Neural cell (in vitro differentiated cells): ENCODE results near the gene GDPD5. TPM values are rescaled to one million over a fixed set of nuclear protein-coding genes. Genes with fewer than 3 reads are reported as not detected.

Experiments
- H2AFZ ChIP-seq: fragments of 200-600, 300-800 bp; sonication (generic), shearing (Covaris generic); 2 replicates; pipeline ENCODE4 v1.6.0; 2014; ENCODE audit warnings: low read depth, mild to moderate bottlenecking, antibody characterized with exemption, low read length, moderate library complexity
- H3F3A ChIP-seq: fragments of 200-600 bp; shearing (Covaris generic); 2 replicates; pipeline ENCODE4 v1.6.1; 2016; ENCODE audit warnings: mild to moderate bottlenecking, moderate library complexity, mixed read lengths, antibody characterized with exemption, low read length; ENCODE audit not compliant: insufficient read depth, poor library complexity, severe bottlenecking
- H3K27ac ChIP-seq: fragments of 200-600, 300-800 bp; sonication (generic), shearing (Covaris generic); 2 replicates; pipeline ENCODE4 v1.5.1; 2014; ENCODE audit warnings: mild to moderate bottlenecking, low read length, moderate library complexity
- H3K27me3 ChIP-seq: fragments of 300-800, 200-600 bp; sonication (generic), shearing (Covaris generic); 2 replicates; pipeline ENCODE4 v1.6.0; 2014; ENCODE audit warnings: mild to moderate bottlenecking, low read depth, low read length, moderate library complexity; ENCODE audit not compliant: insufficient read depth
- H3K36me3 ChIP-seq: fragments of 300-800, 200-600 bp; sonication (generic), shearing (Covaris generic); 2 replicates; pipeline ENCODE4 v1.5.1; 2014; ENCODE audit warnings: mild to moderate bottlenecking, antibody characterized with exemption, low read length, moderate library complexity; ENCODE audit not compliant: insufficient read depth
- H3K4me2 ChIP-seq: fragments of 300-800, 200-600 bp; sonication (generic), shearing (Covaris generic); 2 replicates; pipeline ENCODE4 v1.6.0; 2014; ENCODE audit warnings: mild to moderate bottlenecking, low read length
- H3K4me3 ChIP-seq: fragments of 300-800, 200-600 bp; sonication (generic), shearing (Covaris generic); 2 replicates; pipeline ENCODE4 v1.5.1; 2014; ENCODE audit warnings: mild to moderate bottlenecking, low read length, moderate library complexity
- H3K79me2 ChIP-seq: fragments of 200-600 bp; shearing (Covaris generic); replicated peaks from 2 replicates; pipeline ENCODE4 v1.6.0; 2014; ENCODE audit warnings: mild to moderate bottlenecking, low read length, moderate library complexity; ENCODE audit not compliant: insufficient read depth
- H3K9ac ChIP-seq: fragments of 300-800, 200-600 bp; sonication (generic), shearing (Covaris generic); 2 replicates; pipeline ENCODE4 v1.6.1; 2016; ENCODE audit warnings: mild to moderate bottlenecking, low read length, mixed read lengths
- H3K9me2 ChIP-seq: fragments of 200-600 bp; shearing (Covaris generic); 2 replicates; pipeline ENCODE4 v1.6.1; 2016; ENCODE audit warnings: mild to moderate bottlenecking, low read length, mixed read lengths; ENCODE audit not compliant: insufficient read depth
- H3K9me3 ChIP-seq: fragments of 200-600, 300-800 bp; sonication (generic), shearing (Covaris generic); 2 replicates; pipeline ENCODE4 v1.6.1; 2016; ENCODE audit warnings: mild to moderate bottlenecking, mixed run types, low read length, moderate library complexity, mixed read lengths
- H4K20me1 ChIP-seq: fragments of 200-600 bp; shearing (Covaris generic); 2 replicates; pipeline ENCODE4 v1.6.1; 2016; ENCODE audit warnings: mild to moderate bottlenecking, mixed run types; ENCODE audit not compliant: insufficient read depth
- CTCF ChIP-seq: fragments of 450-650 bp; IDR thresholded peaks from 2 replicates; pipeline ENCODE4 v1.5.1; 2014; ENCODE audit warnings: antibody characterized with exemption, mild to moderate bottlenecking, moderate library complexity; ENCODE audit not compliant: poor library complexity, severe bottlenecking
- EP300 ChIP-seq: fragments of 450-650 bp; conservative IDR thresholded peaks from 2 replicates; pipeline ENCODE4 v1.6.1; 2014; ENCODE audit warnings: antibody characterized with exemption, mild to moderate bottlenecking, moderate library complexity; ENCODE audit not compliant: poor library complexity, severe bottlenecking
- EZH2 ChIP-seq: fragments of 200-600, 300-800 bp; shearing (Covaris generic), sonication (generic); IDR thresholded peaks from 2 replicates; pipeline ENCODE4 v1.6.1; 2014; ENCODE audit warnings: antibody characterized with exemption, low read length, borderline replicate concordance, mild to moderate bottlenecking; ENCODE audit not compliant: insufficient read depth, poor library complexity, severe bottlenecking
- MXI1 ChIP-seq: fragments of 450-650 bp; conservative IDR thresholded peaks from 2 replicates; pipeline ENCODE4 v1.6.1; 2014; ENCODE audit warnings: antibody characterized with exemption, mild to moderate bottlenecking; ENCODE audit not compliant: poor library complexity, severe bottlenecking
- POLR2AphosphoS5 ChIP-seq: IDR thresholded peaks from 2 replicates; pipeline ENCODE4 v1.6.1; 2012
- RAD21 ChIP-seq: fragments of 450-650 bp; conservative IDR thresholded peaks from 2 replicates; pipeline ENCODE4 v1.6.1; 2014; ENCODE audit warnings: antibody characterized with exemption, mild to moderate bottlenecking, moderate library complexity
- SMC3 ChIP-seq: fragments of 450-650 bp; conservative IDR thresholded peaks from 2 replicates; pipeline ENCODE4 v1.6.1; 2014; ENCODE audit warnings: antibody characterized with exemption, mild to moderate bottlenecking, moderate library complexity; ENCODE audit not compliant: poor library complexity
- TAF1 ChIP-seq: IDR thresholded peaks from 2 replicates; pipeline ENCODE4 v1.6.1; 2012; ENCODE audit warnings: low read depth
- polyA plus RNA-seq: library from polyadenylated mRNA; depleted of rRNA; stranded (reverse); fragments of >200 nt; gene quantifications from 2 replicates; pipeline ENCODE4 v1.2.3, GENCODE V29; 2014
- TF ChIP-seq, protein P1 (sequence below): IDR thresholded peaks from 2 replicates; pipeline ENCODE4 v1.6.1; 2012; ENCODE audit warnings: borderline replicate concordance

Gene GDPD5
- polyA plus RNA-seq, 1 donor from 2014 or later, result 19.2 TPM

DNA sequence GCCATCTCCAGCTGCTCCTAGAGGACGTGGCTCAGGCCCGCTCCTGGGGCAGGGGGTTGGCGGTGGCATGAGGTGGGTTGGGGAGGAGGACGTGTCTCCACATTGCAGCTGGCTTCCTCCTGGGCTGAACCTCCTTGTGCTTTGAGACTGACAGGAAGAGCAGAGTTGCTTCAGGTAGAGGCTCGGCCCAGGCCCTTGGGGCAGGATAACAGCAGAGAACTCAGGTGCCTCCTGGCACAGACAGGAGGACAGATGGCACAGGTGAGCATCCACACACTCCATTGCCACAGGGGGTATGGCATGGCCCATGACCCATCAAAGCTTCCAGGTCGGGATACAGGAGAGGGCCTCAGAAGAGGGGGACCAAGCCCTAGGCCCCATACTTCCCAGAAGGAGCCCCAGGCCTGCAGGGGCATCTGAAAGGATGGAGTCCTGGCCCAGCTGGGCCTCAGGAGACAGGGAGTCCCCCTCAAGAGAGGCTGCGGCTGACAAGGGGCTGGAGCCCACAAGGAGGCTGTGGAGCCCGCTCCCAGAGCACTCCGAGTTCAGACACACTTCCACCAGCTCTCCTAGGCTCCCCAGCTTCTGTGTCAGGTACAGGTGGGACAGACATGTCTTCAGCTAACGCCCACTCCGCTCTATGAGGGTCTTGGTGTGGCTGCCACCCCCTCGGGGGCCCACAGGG lies 90.7 kb downstream of the GDPD5 start:
- Histone ChIP-seq H3K4me3 (no peak overlapping the region), H3K27ac (no peak overlapping the region), H3K36me3 (peaks cover 6% of the 10 kb centered on the region), H3F3A (no peaks in the 10 kb centered on the region), H3K9me2 (no peaks in the 10 kb centered on the region), H3K9ac (no peak overlapping the region), H3K9me3 (no peaks in the 10 kb centered on the region), H2AFZ (no peak overlapping the region), H4K20me1 (no peaks in the 10 kb centered on the region), H3K4me2 (no peak overlapping the region), H3K27me3 (peaks cover 20% of the 10 kb centered on the region), H3K79me2 (no peaks in the 10 kb centered on the region)
- TF ChIP-seq, protein P1, sequence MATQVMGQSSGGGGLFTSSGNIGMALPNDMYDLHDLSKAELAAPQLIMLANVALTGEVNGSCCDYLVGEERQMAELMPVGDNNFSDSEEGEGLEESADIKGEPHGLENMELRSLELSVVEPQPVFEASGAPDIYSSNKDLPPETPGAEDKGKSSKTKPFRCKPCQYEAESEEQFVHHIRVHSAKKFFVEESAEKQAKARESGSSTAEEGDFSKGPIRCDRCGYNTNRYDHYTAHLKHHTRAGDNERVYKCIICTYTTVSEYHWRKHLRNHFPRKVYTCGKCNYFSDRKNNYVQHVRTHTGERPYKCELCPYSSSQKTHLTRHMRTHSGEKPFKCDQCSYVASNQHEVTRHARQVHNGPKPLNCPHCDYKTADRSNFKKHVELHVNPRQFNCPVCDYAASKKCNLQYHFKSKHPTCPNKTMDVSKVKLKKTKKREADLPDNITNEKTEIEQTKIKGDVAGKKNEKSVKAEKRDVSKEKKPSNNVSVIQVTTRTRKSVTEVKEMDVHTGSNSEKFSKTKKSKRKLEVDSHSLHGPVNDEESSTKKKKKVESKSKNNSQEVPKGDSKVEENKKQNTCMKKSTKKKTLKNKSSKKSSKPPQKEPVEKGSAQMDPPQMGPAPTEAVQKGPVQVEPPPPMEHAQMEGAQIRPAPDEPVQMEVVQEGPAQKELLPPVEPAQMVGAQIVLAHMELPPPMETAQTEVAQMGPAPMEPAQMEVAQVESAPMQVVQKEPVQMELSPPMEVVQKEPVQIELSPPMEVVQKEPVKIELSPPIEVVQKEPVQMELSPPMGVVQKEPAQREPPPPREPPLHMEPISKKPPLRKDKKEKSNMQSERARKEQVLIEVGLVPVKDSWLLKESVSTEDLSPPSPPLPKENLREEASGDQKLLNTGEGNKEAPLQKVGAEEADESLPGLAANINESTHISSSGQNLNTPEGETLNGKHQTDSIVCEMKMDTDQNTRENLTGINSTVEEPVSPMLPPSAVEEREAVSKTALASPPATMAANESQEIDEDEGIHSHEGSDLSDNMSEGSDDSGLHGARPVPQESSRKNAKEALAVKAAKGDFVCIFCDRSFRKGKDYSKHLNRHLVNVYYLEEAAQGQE, result no peak
- TF ChIP-seq EP300 (no peak), SMC3 (no peak), TAF1 (no peak), RAD21 (no peak), CTCF (no peak), POLR2AphosphoS5 (no peak), EZH2 (no peak)

GRCh38 chr11:75434051-75434450 lies 91.7 kb downstream of the GDPD5 start:
- Histone ChIP-seq H3K79me2 (no peaks in the 10 kb centered on the region), H3K9me3 (no peaks in the 10 kb centered on the region), H3K4me3 (no peak overlapping the region), H2AFZ (no peak overlapping the region), H4K20me1 (no peaks in the 10 kb centered on the region), H3K27me3 (peaks cover 26% of the 10 kb centered on the region), H3K9ac (no peak overlapping the region), H3F3A (no peaks in the 10 kb centered on the region), H3K36me3 (peaks cover 6% of the 10 kb centered on the region), H3K4me2 (no peak overlapping the region), H3K9me2 (no peaks in the 10 kb centered on the region), H3K27ac (no peak overlapping the region)
- no peak for TF ChIP-seq MXI1

DNA sequence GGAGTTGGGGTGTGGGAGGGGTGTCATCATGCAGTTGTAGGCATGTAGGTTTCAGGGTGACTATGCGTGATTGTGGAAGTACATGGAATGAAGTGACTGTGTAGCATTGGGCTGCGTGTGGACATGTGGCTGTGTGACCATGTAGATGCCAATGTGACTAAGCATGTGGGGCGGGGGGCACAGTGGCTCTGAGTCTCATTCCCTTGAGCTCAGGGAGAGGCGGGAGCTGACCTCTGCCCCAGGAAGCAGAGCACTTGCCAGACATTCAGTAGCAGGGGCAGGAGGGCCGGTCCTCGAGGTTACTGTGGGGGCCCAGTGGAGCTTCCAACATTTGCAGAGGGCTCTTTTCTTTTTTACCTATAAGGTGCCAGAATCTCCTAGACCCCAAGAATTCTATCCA lies 92.3 kb downstream of the GDPD5 start:
- Histone ChIP-seq H3K79me2 (no peaks in the 10 kb centered on the region), H4K20me1 (no peaks in the 10 kb centered on the region), H2AFZ (no peak overlapping the region), H3K27ac (no peak overlapping the region), H3F3A (no peaks in the 10 kb centered on the region), H3K9me3 (no peaks in the 10 kb centered on the region), H3K4me3 (no peak overlapping the region), H3K27me3 (peaks cover 27% of the 10 kb centered on the region), H3K36me3 (peaks cover 6% of the 10 kb centered on the region), H3K9ac (peak overlapping the region; percentile 38), H3K4me2 (no peak overlapping the region), H3K9me2 (no peaks in the 10 kb centered on the region)
- TF ChIP-seq MXI1 (no peak), EZH2 (no peak), POLR2AphosphoS5 (no peak), SMC3 (no peak), TAF1 (no peak), EP300 (no peak), CTCF (no peak), RAD21 (no peak)
- TF ChIP-seq, protein P1, result no peak
